Activated CD8-positive, alpha-beta memory T cell treated with anti-CD3 and anti-CD28 coated beads for 4 hours (primary cell): ENCODE results near the gene CHAD.

Source experiments
- DNase-seq, 2 donors: peaks; one replicate each; pipeline ENCODE4 v3.0.0-alpha.2; 2020; ENCODE audit warnings: low read depth in 2 of 2

Gene CHAD, protein sequence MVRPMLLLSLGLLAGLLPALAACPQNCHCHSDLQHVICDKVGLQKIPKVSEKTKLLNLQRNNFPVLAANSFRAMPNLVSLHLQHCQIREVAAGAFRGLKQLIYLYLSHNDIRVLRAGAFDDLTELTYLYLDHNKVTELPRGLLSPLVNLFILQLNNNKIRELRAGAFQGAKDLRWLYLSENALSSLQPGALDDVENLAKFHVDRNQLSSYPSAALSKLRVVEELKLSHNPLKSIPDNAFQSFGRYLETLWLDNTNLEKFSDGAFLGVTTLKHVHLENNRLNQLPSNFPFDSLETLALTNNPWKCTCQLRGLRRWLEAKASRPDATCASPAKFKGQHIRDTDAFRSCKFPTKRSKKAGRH

DNA sequence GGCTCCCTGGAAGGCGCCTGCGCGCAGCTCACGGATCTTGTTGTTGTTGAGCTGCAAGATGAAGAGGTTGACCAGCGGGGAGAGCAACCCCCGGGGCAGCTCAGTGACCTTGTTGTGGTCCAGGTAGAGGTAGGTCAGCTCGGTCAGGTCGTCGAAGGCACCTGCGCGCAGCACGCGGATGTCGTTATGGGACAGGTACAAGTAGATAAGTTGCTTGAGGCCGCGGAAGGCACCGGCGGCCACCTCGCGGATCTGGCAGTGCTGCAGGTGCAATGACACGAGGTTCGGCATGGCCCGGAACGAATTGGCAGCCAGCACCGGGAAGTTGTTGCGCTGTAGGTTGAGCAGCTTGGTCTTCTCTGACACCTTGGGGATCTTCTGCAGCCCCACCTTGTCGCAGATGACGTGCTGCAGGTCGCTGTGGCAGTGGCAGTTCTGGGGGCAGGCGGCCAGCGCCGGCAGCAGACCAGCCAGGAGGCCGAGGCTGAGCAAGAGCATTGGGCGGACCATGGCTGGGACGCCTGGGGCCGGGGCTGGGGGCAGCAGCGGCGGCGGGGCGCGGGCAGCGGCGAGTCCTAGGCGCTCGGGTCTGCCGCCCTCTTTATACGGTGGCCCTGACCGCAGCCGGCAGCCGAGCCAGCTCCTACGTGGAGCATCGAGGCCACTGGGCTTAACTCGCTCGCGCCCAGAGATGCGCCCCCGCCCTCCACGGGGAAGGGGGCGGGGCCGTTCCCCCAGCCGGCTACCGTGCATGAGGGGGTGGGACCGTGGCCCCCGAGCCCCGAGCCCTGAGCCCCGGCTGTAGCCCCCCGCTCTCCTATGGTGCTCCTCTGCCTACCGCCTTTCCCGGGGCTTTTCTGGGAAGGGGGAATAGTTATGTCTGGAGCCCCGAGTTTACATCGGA lies at the start of gene CHAD:
CHAD (minus strand) TSS at position 577 of the 904 bp plus-strand sequence; CDS start at position 510, 67 bp downstream.
- no peak for DNase-seq

DNA sequence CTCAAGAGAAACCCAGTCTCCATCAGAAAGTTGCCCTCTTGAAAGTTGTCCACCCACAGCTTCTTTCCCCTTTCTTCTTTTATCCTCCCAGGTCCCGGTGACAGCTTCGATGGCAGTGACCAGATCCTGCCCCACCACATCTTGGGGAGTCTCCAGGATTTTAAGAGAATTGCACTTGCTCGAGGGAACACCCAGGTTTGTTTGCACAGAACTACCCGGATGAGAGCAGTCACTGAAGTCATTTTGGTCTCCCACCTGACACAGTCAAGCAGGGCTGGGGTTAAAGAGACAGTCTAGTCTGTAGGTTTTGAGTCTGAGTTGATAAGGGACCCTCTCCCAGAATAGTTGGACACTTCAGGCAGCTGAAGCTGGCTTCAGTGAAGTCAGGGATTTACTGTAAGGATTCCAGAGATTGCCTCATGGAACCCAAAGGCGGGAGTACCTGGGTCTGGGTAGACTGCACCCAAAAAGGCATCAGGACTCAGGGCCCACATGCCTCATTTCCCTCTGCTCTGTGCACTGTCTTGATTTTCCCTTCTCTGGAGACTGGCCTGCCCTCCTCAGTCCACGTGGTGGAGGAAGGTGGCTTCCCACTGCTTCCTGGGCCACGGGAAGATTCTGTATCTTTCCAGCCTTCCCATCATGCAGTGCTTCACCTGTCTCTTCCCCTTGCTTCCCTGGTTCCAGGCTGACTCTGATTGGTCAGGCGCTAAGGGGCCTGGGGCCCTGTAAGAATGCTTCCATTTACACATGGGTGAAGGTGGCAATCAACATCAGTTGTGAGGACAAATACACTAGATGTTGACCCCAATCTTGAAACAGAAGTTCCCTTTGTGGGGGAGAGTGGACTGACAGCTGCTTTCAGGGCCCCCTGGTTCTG lies 49.1 kb upstream of the CHAD start:
- no peak for DNase-seq

DNA sequence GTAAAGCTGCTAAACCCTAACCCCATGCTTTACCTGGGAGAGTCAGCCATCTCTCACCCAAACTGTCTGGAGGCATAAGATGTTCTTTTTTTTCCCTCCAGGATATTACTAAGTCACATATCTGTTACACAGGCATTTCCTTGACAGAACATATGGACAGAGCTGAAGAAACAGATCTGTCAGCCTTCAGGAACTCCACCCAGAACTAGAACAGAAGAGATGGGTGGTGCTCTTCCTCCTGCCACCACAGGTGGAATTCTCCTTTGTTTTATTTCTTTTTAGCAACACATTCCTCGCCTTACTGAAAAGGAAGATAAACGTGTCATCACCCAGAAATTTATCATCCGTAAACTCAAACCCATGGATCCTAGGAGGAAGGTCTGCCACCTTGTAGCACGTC lies 48.3 kb upstream of the CHAD start:
- DNase-seq = no peak

DNA sequence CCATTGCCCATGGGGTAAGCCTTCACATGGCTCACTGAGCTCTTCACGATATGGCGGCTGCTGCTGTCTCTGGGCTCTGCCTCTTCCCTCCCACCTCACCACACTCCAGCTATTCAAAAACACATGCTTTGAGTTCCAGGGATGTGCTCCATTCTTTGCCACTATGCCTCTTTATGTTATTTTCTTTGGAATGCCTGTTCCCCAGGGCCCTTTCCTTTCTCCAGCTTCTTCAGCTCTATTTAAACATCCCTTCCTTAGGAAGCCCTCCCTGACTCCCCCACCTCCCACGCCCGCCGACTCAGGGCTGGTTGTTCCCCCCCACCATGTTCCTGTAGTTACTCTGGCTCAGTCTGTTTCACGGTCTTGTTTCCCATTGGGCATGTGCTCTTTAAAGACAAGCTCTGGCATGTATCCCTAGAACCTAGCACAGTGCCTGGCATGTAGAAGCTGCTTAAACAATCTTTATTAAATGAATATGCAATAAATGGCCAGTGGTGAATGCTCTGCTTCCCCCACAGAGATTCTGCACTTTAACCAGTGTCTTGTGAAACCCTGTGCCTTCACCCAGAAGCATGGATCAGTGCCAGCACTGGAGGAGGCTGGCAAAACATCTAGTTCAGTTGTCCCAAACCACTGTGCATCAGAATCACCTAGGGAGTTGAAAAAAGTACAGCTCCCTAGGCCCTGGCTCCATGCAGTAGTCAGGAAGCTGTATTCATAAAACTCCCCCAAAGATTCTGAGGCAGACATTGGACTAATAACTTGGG lies 46.4 kb upstream of the CHAD start:
- DNase-seq = no peak

DNA sequence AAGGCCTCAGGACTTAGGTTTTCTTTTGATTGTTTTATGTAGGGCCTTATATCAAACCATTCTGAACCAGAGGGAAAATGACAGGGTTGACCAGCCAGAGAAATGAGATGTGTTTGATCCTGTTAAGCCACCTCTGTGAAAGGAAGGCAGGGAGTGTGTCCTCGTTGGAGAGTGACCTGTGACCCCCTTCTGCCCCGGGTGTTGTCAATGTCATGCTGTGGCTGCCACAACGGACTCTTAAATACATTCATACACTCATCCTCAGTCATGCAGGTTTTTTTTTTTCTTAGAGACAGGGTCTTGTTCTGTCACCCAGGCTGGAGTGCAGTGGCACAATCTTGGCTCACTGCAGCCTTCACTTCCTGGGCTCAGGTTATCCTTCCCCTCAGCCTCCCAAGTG lies 45.7 kb upstream of the CHAD start:
- DNase-seq = no peak

DNA sequence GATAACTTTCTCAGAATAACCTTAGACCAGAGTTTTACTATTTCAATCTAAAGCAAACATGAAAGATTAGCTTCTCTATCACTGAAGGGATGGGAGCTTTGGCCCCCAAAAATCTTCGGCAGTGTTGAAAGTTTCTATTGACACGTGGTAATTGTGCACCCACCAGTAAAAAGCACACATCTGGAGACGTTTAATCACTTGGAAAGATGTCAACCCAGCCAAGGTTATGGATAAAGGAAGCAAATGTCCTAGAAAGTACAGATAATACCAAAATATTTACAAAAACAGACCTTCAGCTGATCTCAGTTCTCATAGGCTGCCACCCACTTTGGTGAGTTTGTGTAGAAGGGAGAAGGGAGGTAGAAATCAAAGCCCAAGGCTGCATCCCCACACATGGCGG lies 44.8 kb upstream of the CHAD start:
- DNase-seq = no peak

DNA sequence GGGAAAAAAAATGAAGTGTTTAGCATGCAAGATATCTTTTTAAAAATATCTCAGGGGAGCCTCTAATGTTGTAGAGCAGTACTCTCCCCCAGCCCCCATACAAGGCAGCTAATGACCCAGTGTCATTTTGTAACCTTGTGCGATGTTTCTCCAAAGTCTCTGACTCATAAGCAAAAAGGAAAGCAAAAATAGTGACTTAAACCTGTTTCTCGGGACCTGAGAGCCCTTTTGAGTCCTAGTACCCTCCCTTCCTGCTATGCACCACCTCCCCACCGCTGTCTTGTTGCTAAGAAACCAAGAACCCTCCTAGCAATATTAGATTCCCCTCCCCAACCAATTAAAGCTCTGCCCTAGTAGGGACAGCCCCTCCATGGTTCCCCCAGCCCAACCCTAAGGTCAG lies 42.4 kb upstream of the CHAD start:
- DNase-seq = no peak

DNA sequence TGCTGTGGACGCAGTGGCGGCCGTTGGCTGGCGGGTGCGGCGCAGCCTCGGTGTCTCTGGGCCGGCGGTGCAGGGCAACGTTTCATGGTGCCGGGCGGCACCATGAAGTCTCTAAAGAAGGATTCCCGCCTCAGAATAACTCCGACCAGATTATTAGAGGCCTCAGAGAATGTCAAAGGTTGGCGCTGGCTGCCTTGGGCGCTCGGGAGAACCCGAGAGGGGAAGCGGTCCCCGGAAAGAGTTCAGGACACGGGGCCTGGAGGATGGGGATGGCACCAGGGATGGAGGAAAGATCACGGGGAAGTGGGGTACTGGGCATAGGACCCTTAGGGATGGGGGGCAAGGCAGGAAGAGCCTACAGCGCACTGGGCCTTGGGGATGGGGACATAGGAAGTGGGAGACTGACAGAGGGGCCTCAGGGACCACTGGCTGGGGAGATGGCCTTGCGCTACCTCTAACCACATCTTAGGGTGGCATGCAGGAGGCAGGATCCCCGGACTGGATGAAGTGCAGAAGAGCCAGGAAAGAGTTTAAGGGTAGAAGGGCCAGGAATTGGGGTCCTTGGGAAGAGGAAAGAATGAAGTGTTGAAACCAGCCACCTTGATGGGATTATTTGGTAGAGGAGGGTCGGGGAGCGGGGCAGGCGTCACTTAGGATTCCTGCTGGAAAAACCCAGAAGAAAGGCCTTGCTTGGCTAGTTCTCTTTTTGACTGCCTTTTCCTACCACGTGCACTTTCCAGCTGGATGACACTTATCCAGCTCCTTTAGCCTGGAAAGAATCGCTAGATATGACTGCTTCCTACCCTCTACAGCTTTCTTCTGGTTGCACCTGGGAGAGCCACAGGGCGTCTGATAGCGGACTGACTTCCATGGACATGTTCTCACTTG lies 40.1 kb upstream of the CHAD start:
- no peak for DNase-seq

DNA sequence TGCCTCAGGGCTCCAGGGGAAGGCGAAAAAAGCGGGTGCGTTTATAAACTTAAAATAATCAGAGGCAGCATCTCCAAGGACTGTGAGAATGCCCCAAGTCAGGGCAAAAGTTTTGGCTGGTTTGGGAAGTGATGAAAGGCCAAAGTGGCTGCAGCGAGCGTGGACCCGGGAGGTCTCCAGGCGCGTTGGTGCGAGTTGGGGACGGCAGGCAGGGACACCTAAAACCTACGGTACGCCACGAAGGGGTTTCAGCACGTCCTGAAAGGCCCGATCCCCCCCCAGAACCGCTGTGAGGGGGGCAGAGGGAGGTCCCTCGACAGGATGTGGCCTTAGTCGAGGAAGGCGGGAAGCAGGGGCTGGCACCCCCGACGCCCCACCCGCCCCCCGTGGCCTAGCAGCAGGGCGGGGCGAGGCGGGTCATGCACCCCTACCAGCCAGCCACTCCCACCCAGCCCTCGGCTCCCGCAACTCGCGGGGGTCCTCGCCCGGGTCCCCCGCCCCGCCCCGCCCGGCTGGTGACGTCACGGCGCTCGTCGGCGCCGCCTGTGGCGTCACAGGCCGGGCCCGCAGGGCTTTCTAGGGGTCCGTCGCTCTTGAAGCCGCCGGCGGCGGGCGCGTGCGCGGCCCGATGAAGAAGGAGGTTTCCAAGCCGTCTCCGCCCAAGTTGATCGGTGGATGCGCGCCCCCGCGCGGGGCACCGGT lies 39.3 kb upstream of the CHAD start, which contains the start of gene MYCBPAP:
MYCBPAP (plus strand) TSS at position 569 of the 702 bp plus-strand sequence. CDS start 236 bp downstream, outside the sequence.
- peak; percentile 19 to 60 for DNase-seq

DNA sequence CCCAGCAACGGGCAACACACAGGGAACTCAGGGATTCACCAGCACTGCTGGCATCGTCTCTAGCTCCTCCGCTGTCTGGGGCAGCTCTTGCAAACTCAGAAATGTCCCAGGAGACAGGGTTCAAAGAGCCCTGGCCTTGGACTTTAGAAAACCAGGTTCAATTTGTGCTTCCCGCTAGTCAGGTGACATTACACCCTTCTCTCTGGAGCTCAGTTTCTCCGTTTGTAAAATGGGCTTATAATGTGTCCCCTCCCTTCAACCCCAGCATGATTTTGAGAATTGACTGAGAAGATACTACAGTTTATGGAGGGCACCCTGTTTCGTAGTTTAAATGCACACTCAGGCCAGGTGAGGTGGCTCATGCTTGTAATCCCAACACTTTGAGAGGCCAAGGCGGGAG lies 37.6 kb upstream of the CHAD start:
- DNase-seq = no peak

DNA sequence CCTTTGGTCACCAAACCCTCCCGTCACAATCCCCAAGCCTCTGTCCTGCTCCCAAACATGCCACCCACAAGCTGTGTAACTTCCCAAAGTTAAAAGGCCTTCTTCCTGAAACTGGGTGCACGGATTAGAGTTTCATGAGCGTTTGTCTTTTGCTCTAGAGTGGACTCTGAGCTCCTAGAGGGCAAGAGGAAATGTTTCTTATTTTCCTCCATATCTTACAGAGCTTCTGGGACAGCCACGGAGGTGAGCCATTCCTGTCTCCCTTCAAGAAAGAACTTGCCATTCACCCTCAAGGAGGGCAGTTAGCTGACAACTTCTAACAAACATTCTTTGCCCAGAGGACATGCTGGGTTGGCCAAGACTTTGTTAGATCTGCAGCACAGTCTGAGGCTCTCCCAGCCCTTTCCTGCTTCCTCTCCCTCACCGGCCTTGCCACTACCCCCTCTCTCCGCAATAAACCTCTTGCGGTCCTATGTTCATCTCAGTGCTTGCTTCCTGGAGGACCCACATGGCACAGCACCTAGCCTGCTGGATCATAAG lies 37.0 kb upstream of the CHAD start:
- DNase-seq = no peak

DNA sequence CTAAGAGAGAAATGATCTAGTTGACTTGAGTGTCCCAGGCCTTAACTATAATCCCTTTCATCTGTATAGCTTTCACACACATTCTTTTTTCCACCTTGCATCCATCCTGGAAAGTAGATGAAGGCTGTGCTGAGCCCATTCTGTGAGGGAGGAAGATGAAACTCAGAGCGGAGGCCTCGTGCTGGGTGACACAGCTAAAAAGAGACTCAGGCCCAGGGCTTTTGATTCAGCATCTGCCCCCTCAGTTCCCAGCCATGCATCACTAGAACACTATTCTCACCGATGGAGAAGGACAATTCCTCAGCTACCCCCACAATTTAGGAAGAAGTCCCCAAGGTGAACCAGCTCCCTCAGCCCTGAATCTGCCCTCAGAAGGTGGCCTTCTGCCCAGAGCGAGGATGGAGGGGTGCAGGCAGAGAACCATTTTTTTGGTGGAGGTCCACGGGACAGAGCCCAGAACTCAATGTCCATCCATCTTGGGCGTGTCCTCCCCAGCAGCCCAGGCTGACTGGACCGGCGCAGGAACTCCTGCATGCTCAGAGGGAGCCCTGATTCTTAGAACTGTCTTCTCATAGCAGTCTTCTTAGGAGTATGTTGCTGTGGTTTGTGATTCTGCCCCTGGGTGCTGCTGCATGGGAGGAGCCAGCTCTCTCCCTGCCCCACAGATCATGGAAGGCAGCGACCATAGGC lies 33.8 kb upstream of the CHAD start:
- no peak for DNase-seq

DNA sequence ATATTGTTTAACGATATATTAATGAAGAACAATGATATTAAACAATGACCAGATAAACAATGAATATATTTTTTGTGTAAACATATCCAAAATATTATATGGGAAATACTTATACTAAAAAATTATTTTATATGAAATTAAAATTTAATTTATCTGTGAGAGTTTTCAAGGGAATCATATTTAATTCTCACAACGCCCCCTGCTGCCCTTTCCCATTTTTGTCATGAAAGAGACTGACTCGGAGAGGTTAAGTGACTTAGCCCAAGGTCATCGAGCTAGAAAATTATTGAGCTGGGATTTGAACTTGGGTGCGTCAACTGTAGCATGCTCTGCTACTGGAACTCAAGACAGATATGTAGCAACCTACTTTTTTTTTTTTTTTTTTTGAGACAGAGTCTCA lies 32.4 kb upstream of the CHAD start:
- no peak for DNase-seq

DNA sequence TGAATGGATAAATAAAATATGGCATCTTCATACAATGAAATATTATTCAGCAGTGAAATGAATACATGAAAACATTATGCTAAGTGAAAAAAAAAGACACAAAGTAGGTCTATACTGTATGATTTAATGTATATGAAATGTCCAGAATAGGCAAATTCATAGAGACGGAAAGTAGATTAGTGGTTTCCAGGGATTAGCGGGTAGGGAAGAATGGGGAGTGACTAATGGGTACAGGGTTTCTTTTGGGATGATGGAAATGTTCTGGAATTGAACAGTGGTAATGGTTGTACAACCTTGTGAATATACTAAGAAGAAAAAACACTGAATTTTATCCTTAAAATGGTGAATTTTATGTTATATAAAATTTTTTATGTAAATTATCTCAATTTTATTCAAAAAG lies 31.0 kb upstream of the CHAD start:
- DNase-seq = no peak

DNA sequence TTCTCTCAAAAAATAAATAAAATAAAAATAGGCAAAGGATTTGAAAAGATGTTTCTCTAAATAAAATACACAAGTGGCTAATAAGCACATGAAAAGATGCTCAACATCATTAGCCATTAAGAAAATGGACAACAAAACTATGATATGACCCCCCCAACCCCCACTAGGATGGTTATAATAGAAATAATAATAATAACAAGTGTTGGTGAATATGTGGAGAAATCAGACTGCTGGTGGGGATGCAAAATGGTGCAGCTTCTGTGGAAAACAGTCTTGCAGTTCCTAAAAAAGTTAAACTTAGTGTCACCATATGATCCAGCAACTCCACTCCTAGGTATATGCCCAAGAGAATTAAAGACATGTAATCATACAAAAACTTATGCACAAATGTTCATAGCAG lies 30.6 kb upstream of the CHAD start:
- DNase-seq = no peak

DNA sequence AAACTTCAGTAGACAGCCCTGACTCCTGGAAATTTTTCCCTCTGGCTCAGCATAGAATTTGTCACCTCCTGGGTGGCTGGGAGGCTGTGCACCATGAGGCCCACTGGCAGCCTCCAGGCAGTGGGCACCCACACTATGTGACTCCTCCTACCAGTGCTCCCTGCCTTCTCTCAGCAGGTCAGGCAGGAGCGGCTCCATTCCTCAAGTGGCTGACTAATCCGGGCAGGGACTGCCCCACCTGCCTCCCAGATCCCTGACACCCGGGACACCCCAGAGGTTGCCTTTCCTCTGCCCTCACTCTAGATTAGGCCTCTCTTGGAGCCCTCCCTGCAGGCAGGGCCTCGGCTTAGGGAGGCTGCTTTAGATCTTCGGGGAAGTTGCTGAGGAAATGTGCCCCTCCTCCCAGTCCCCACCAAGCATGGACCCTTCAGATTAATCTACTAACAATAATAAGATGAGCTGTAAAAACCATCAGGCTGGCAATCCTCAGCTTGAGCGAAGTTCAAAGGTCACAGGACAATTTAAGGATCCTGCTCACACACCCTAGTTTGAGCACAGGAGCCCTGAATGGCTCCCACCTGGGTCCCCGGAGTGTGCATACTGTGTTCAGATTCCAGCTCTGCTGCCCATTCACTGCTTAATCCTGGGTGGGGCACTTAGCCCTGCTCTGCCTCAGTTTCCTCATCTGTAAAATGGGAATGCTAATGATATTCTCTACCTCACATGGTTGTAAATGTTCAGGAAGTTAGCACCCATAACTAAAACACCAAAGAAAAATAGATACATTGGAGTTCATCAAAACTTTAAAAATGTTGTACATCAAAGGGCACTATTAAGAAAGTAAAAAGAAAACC lies 29.6 kb upstream of the CHAD start:
- no peak for DNase-seq

DNA sequence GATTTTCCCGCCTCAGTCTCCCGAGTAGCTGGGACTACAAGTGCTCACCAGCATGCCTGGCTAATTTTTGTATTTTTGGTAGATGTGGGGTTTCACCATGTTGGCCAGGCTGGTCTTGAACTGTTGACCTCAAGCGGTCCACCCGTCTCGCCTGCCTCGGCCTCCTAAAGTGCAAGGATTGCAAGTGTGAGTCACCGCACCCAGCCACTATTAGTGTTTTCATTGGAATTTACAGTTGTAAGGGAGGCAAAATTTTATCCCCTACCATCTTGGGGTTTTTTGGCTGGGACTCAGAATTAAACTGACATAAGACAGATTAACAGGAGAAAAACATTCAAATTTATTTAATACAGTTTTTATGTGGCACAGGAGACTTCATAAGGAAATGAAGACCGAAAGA lies 27.2 kb upstream of the CHAD start:
- DNase-seq = no peak
